ENCODE results near the gene IRX6. TPM values are rescaled to one million over a fixed set of nuclear protein-coding genes. Genes with fewer than 3 reads are reported as not detected.

Gene IRX6
- total and polyA plus RNA-seq, 2 donors = 1.1 to 2.8 TPM

- WGBS = 61% methylated on average over 5 of the region's 5 CpGs
- Histone ChIP-seq H3K27ac (ENCODE audit: low read depth in 1 of 2, low read length in 1 of 2) (no peak overlapping the region), H3K9me3 (ENCODE audit: control insufficient read depth in 2 of 2, insufficient read depth in 1 of 2, low read length in 1 of 2) (no peaks in the 10 kb centered on the region), H3K27me3 (ENCODE audit: control insufficient read depth in 2 of 2, insufficient read depth in 1 of 2, low read length in 1 of 2) (peaks cover 8 to 37% of the 10 kb centered on the region in 2 donors), H3K4me1 (ENCODE audit: control insufficient read depth in 2 of 2, insufficient read depth in 2 of 2, low read length in 2 of 2) (no peaks in the 10 kb centered on the region), H3K36me3 (ENCODE audit: control insufficient read depth in 2 of 2, insufficient read depth in 2 of 2, low read length in 1 of 2) (no peaks in the 10 kb centered on the region), H3K4me3 (ENCODE audit: low read length in 2 of 2) (no peak overlapping the region)
- no peak for DNase-seq (ENCODE audit: low read depth in 6 of 9, low spot score in 9 of 9)
Measured at GRCh38 chr16:55369151-55369550, 45.1 kb downstream of the IRX6 start.

GRCh38 chr16:55370762-55371482, 46.9 kb downstream of the IRX6 start:
- H3K4me1 ChIP-seq (ENCODE audit: control insufficient read depth in 2 of 2, insufficient read depth in 2 of 2, low read length in 2 of 2) = no peaks in the 10 kb centered on the region
- 10% methylated on average over 26 of the region's 26 CpGs for WGBS
- DNase-seq (ENCODE audit: low read depth in 6 of 9, low spot score in 9 of 9) = peak in 3 of 9 donors; percentile 0 to 10 (median 2)
- H3K9me3 ChIP-seq (ENCODE audit: control insufficient read depth in 2 of 2, insufficient read depth in 1 of 2, low read length in 1 of 2) = no peaks in the 10 kb centered on the region
- H3K36me3 ChIP-seq (ENCODE audit: control insufficient read depth in 2 of 2, insufficient read depth in 2 of 2, low read length in 1 of 2) = no peaks in the 10 kb centered on the region
- no peak overlapping the region for H3K4me3 ChIP-seq (ENCODE audit: low read length in 2 of 2)
- peaks cover 8 to 34% of the 10 kb centered on the region in 2 donors for H3K27me3 ChIP-seq (ENCODE audit: control insufficient read depth in 2 of 2, insufficient read depth in 1 of 2, low read length in 1 of 2)
- no peak overlapping the region for H3K27ac ChIP-seq (ENCODE audit: low read depth in 1 of 2, low read length in 1 of 2)

GRCh38 chr16:55372792-55373488, 48.9 kb downstream of the IRX6 start:
- Histone ChIP-seq H3K4me1 (ENCODE audit: control insufficient read depth in 2 of 2, insufficient read depth in 2 of 2, low read length in 2 of 2) (no peaks in the 10 kb centered on the region), H3K9me3 (ENCODE audit: control insufficient read depth in 2 of 2, insufficient read depth in 1 of 2, low read length in 1 of 2) (no peaks in the 10 kb centered on the region), H3K4me3 (ENCODE audit: low read length in 2 of 2) (no peak overlapping the region), H3K27ac (ENCODE audit: low read depth in 1 of 2, low read length in 1 of 2) (no peak overlapping the region), H3K27me3 (ENCODE audit: control insufficient read depth in 2 of 2, insufficient read depth in 1 of 2, low read length in 1 of 2) (peaks cover 8 to 34% of the 10 kb centered on the region in 2 donors), H3K36me3 (ENCODE audit: control insufficient read depth in 2 of 2, insufficient read depth in 2 of 2, low read length in 1 of 2) (no peaks in the 10 kb centered on the region)
- WGBS = 90% methylated on average over 12 of the region's 12 CpGs
- DNase-seq (ENCODE audit: low read depth in 6 of 9, low spot score in 9 of 9) = no peak

- H3K4me3 ChIP-seq (ENCODE audit: low read length in 2 of 2) = no peak overlapping the region
- DNase-seq (ENCODE audit: low read depth in 6 of 9, low spot score in 9 of 9) = no peak
- no peaks in the 10 kb centered on the region for H3K9me3 ChIP-seq (ENCODE audit: control insufficient read depth in 2 of 2, insufficient read depth in 1 of 2, low read length in 1 of 2)
- H3K36me3 ChIP-seq (ENCODE audit: control insufficient read depth in 2 of 2, insufficient read depth in 2 of 2, low read length in 1 of 2) = no peaks in the 10 kb centered on the region
- H3K4me1 ChIP-seq (ENCODE audit: control insufficient read depth in 2 of 2, insufficient read depth in 2 of 2, low read length in 2 of 2) = no peaks in the 10 kb centered on the region
- peaks cover 8 to 34% of the 10 kb centered on the region in 2 donors for H3K27me3 ChIP-seq (ENCODE audit: control insufficient read depth in 2 of 2, insufficient read depth in 1 of 2, low read length in 1 of 2)
- no peak overlapping the region for H3K27ac ChIP-seq (ENCODE audit: low read depth in 1 of 2, low read length in 1 of 2)
Measured at GRCh38 chr16:55373489-55373832, 49.5 kb downstream of the IRX6 start.

GRCh38 chr16:55376045-55376444, 52.0 kb downstream of the IRX6 start:
- WGBS = 94% methylated on average over 3 of the region's 3 CpGs
- H3K36me3 ChIP-seq (ENCODE audit: control insufficient read depth in 2 of 2, insufficient read depth in 2 of 2, low read length in 1 of 2) = no peaks in the 10 kb centered on the region
- H3K4me3 ChIP-seq (ENCODE audit: low read length in 2 of 2) = no peak overlapping the region
- H3K9me3 ChIP-seq (ENCODE audit: control insufficient read depth in 2 of 2, insufficient read depth in 1 of 2, low read length in 1 of 2) = no peaks in the 10 kb centered on the region
- no peak overlapping the region for H3K27ac ChIP-seq (ENCODE audit: low read depth in 1 of 2, low read length in 1 of 2)
- no peaks in the 10 kb centered on the region for H3K4me1 ChIP-seq (ENCODE audit: control insufficient read depth in 2 of 2, insufficient read depth in 2 of 2, low read length in 2 of 2)
- peaks cover 3 to 16% of the 10 kb centered on the region in 2 donors for H3K27me3 ChIP-seq (ENCODE audit: control insufficient read depth in 2 of 2, insufficient read depth in 1 of 2, low read length in 1 of 2)
- no peak for DNase-seq (ENCODE audit: low read depth in 6 of 9, low spot score in 9 of 9)

GRCh38 chr16:55376567-55377167, 52.7 kb downstream of the IRX6 start:
- Histone ChIP-seq H3K27me3 (ENCODE audit: control insufficient read depth in 2 of 2, insufficient read depth in 1 of 2, low read length in 1 of 2) (peaks cover 3 to 11% of the 10 kb centered on the region in 2 donors), H3K9me3 (ENCODE audit: control insufficient read depth in 2 of 2, insufficient read depth in 1 of 2, low read length in 1 of 2) (no peaks in the 10 kb centered on the region), H3K4me1 (ENCODE audit: control insufficient read depth in 2 of 2, insufficient read depth in 2 of 2, low read length in 2 of 2) (no peaks in the 10 kb centered on the region), H3K27ac (ENCODE audit: low read depth in 1 of 2, low read length in 1 of 2) (no peak overlapping the region), H3K4me3 (ENCODE audit: low read length in 2 of 2) (no peak overlapping the region), H3K36me3 (ENCODE audit: control insufficient read depth in 2 of 2, insufficient read depth in 2 of 2, low read length in 1 of 2) (no peaks in the 10 kb centered on the region)
- no peak for DNase-seq (ENCODE audit: low read depth in 6 of 9, low spot score in 9 of 9)
- 88% methylated on average over 7 of the region's 7 CpGs for WGBS

GRCh38 chr16:55377840-55378239, 53.8 kb downstream of the IRX6 start:
- Histone ChIP-seq H3K27ac (ENCODE audit: low read depth in 1 of 2, low read length in 1 of 2) (no peak overlapping the region), H3K4me1 (ENCODE audit: control insufficient read depth in 2 of 2, insufficient read depth in 2 of 2, low read length in 2 of 2) (no peaks in the 10 kb centered on the region), H3K9me3 (ENCODE audit: control insufficient read depth in 2 of 2, insufficient read depth in 1 of 2, low read length in 1 of 2) (no peaks in the 10 kb centered on the region), H3K4me3 (ENCODE audit: low read length in 2 of 2) (no peak overlapping the region), H3K36me3 (ENCODE audit: control insufficient read depth in 2 of 2, insufficient read depth in 2 of 2, low read length in 1 of 2) (no peaks in the 10 kb centered on the region), H3K27me3 (ENCODE audit: control insufficient read depth in 2 of 2, insufficient read depth in 1 of 2, low read length in 1 of 2) (peaks cover 0 to 2% of the 10 kb centered on the region in 2 donors)
- no peak for DNase-seq (ENCODE audit: low read depth in 6 of 9, low spot score in 9 of 9)
- WGBS = 87% methylated on average over 7 of the region's 7 CpGs

GRCh38 chr16:55378616-55379015, 54.6 kb downstream of the IRX6 start:
- Histone ChIP-seq H3K4me3 (ENCODE audit: low read length in 2 of 2) (no peak overlapping the region), H3K27me3 (ENCODE audit: control insufficient read depth in 2 of 2, insufficient read depth in 1 of 2, low read length in 1 of 2) (peaks cover 0 to 2% of the 10 kb centered on the region in 2 donors), H3K27ac (ENCODE audit: low read depth in 1 of 2, low read length in 1 of 2) (no peak overlapping the region), H3K4me1 (ENCODE audit: control insufficient read depth in 2 of 2, insufficient read depth in 2 of 2, low read length in 2 of 2) (no peaks in the 10 kb centered on the region), H3K9me3 (ENCODE audit: control insufficient read depth in 2 of 2, insufficient read depth in 1 of 2, low read length in 1 of 2) (no peaks in the 10 kb centered on the region), H3K36me3 (ENCODE audit: control insufficient read depth in 2 of 2, insufficient read depth in 2 of 2, low read length in 1 of 2) (no peaks in the 10 kb centered on the region)
- no peak for DNase-seq (ENCODE audit: low read depth in 6 of 9, low spot score in 9 of 9)
- WGBS = 92% methylated on average over 3 of the region's 3 CpGs

GRCh38 chr16:55379371-55379770, 55.4 kb downstream of the IRX6 start:
- Histone ChIP-seq H3K9me3 (ENCODE audit: control insufficient read depth in 2 of 2, insufficient read depth in 1 of 2, low read length in 1 of 2) (no peaks in the 10 kb centered on the region), H3K27me3 (ENCODE audit: control insufficient read depth in 2 of 2, insufficient read depth in 1 of 2, low read length in 1 of 2) (peaks cover 0 to 2% of the 10 kb centered on the region in 2 donors), H3K27ac (ENCODE audit: low read depth in 1 of 2, low read length in 1 of 2) (no peak overlapping the region), H3K4me1 (ENCODE audit: control insufficient read depth in 2 of 2, insufficient read depth in 2 of 2, low read length in 2 of 2) (no peaks in the 10 kb centered on the region), H3K4me3 (ENCODE audit: low read length in 2 of 2) (no peak overlapping the region), H3K36me3 (ENCODE audit: control insufficient read depth in 2 of 2, insufficient read depth in 2 of 2, low read length in 1 of 2) (no peaks in the 10 kb centered on the region)
- no peak for DNase-seq (ENCODE audit: low read depth in 6 of 9, low spot score in 9 of 9)
- WGBS = 96% methylated on average over 13 of the region's 13 CpGs

All from thymus (tissue), 11 donors.